Measurements from ENCODE around the gene CARNS1.

Gene CARNS1

DNA sequence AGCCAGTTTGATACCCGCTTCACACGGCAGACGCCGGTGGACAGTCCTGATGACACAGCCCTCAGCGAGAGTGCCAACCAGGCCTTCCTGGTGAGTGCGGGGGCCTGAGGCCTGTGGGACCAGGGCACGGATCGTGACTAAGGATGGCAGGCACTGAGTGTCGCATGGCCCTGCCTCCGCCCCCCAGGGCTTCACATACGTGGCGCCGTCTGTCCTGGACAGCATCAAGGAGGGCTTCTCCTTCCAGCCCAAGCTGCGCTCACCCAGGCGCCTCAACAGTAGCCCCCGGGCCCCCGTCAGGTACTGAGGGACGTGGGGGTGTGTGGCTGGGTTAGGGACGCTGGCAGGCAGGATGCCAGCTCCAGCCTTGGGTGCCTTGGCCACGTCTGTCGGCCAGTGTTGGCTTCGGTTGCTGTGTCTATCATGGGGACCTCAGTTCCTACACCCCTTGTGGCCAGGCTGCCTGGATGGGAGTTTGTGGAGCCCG, 19.0 kb downstream of the CARNS1 start:
- peak overlapping the region; percentile 100 for H3K9ac ChIP-seq (ENCODE audit: low read depth, low read length, poor library complexity, severe bottlenecking)
- H2AFZ ChIP-seq (ENCODE audit: low read length) = no peak overlapping the region
- H3K4me3 ChIP-seq (ENCODE audit: low read length, poor library complexity, severe bottlenecking) = peak overlapping the region; percentile 100
- peaks cover 59% of the 10 kb centered on the region for H4K20me1 ChIP-seq (ENCODE audit: insufficient read depth, low read length, poor library complexity, severe bottlenecking)
- no peaks in the 10 kb centered on the region for H3K27me3 ChIP-seq (ENCODE audit: insufficient read depth, low read length, poor library complexity, severe bottlenecking)
- peak overlapping the region; percentile 96 for H3K4me2 ChIP-seq (ENCODE audit: low read depth, low read length, poor library complexity, severe bottlenecking)
- no peaks in the 10 kb centered on the region for H3K9me2 ChIP-seq (replicated peaks; ENCODE audit: low read depth, low read length)
- TF ChIP-seq CTCF (conservative IDR thresholded peaks at IDR 0.05; ENCODE audit: low read length) = no peak
- TF ChIP-seq EZH2phosphoT487 (IDR thresholded peaks at IDR 0.05; ENCODE audit: borderline replicate concordance) = no peak
- H3K4me1 ChIP-seq (ENCODE audit: insufficient read depth, low read length, poor library complexity, severe bottlenecking) = peaks cover 54% of the 10 kb centered on the region
- peaks cover 20% of the 10 kb centered on the region; the same call in 1 of the 2 replicates for H3K36me3 ChIP-seq (ENCODE audit: insufficient read depth, low read length)
- no peaks in the 10 kb centered on the region for H3K9me3 ChIP-seq (ENCODE audit: insufficient read depth, low read depth, low read length)
- H3K79me2 ChIP-seq (ENCODE audit: insufficient read depth, low read length) = peaks cover 96% of the 10 kb centered on the region
- 0 out of 2 replicates have a peak, but pooled peaks cover 4% of the 10 kb centered on the region for H3F3A ChIP-seq (ENCODE audit: low read depth)

- Histone ChIP-seq H3K9me2 (replicated peaks; ENCODE audit: low read depth, low read length) (no peaks in the 10 kb centered on the region), H2AFZ (ENCODE audit: low read length) (no peak overlapping the region), H3K9me3 (ENCODE audit: insufficient read depth, low read depth, low read length) (no peaks in the 10 kb centered on the region), H3K27me3 (ENCODE audit: insufficient read depth, low read length, poor library complexity, severe bottlenecking) (no peaks in the 10 kb centered on the region), H3K4me1 (ENCODE audit: insufficient read depth, low read length, poor library complexity, severe bottlenecking) (peaks cover 53% of the 10 kb centered on the region), H3K9ac (ENCODE audit: low read depth, low read length, poor library complexity, severe bottlenecking) (peak overlapping the region; percentile 100), H3K4me3 (ENCODE audit: low read length, poor library complexity, severe bottlenecking) (peak overlapping the region; percentile 100), H3K79me2 (ENCODE audit: insufficient read depth, low read length) (peaks cover 98% of the 10 kb centered on the region), H3K4me2 (ENCODE audit: low read depth, low read length, poor library complexity, severe bottlenecking) (peak overlapping the region; percentile 96), H3F3A (ENCODE audit: low read depth) (0 out of 2 replicates have a peak, but pooled peaks cover 4% of the 10 kb centered on the region), H4K20me1 (ENCODE audit: insufficient read depth, low read length, poor library complexity, severe bottlenecking) (peaks cover 55% of the 10 kb centered on the region), H3K36me3 (ENCODE audit: insufficient read depth, low read length) (peaks cover 20% of the 10 kb centered on the region; the same call in 1 of the 2 replicates)
- TF ChIP-seq EZH2phosphoT487 (IDR thresholded peaks at IDR 0.05; ENCODE audit: borderline replicate concordance) (no peak), CTCF (conservative IDR thresholded peaks at IDR 0.05; ENCODE audit: low read length) (no peak)
Measured at GRCh38 chr11:67435031-67435726, 19.7 kb downstream of the CARNS1 start.

GRCh38 chr11:67435727-67436458, 20.4 kb downstream of the CARNS1 start:
- Histone ChIP-seq H3K4me1 (ENCODE audit: insufficient read depth, low read length, poor library complexity, severe bottlenecking) (peaks cover 53% of the 10 kb centered on the region), H3K9ac (ENCODE audit: low read depth, low read length, poor library complexity, severe bottlenecking) (peak overlapping the region; percentile 100), H3K27me3 (ENCODE audit: insufficient read depth, low read length, poor library complexity, severe bottlenecking) (no peaks in the 10 kb centered on the region), H4K20me1 (ENCODE audit: insufficient read depth, low read length, poor library complexity, severe bottlenecking) (peaks cover 50% of the 10 kb centered on the region), H3F3A (ENCODE audit: low read depth) (0 out of 2 replicates have a peak, but pooled peaks cover 4% of the 10 kb centered on the region), H3K9me3 (ENCODE audit: insufficient read depth, low read depth, low read length) (no peaks in the 10 kb centered on the region), H2AFZ (ENCODE audit: low read length) (no peak overlapping the region), H3K9me2 (replicated peaks; ENCODE audit: low read depth, low read length) (no peaks in the 10 kb centered on the region), H3K79me2 (ENCODE audit: insufficient read depth, low read length) (peaks cover 92% of the 10 kb centered on the region), H3K4me3 (ENCODE audit: low read length, poor library complexity, severe bottlenecking) (peak overlapping the region; percentile 100), H3K4me2 (ENCODE audit: low read depth, low read length, poor library complexity, severe bottlenecking) (peak overlapping the region; percentile 96), H3K36me3 (ENCODE audit: insufficient read depth, low read length) (peaks cover 20% of the 10 kb centered on the region; the same call in 1 of the 2 replicates)
- TF ChIP-seq CTCF (conservative IDR thresholded peaks at IDR 0.05; ENCODE audit: low read length) (no peak), EZH2phosphoT487 (IDR thresholded peaks at IDR 0.05; ENCODE audit: borderline replicate concordance) (no peak)

Data from Loucy (cell line).